Smooth muscle cell of trachea (primary cell): ENCODE data around the gene DBP. TPM values are rescaled to one million over a fixed set of nuclear protein-coding genes. Genes with fewer than 3 reads are reported as not detected.

Experiments used
- total RNA-seq: library from RNA; depleted of rRNA; stranded (reverse); fragments of >200 nt; gene quantifications from 2 replicates; pipeline ENCODE4 v1.2.1, GENCODE V29; 2014

The DBP gene
- 11.6 and 14.1 TPM in 2 replicates for total RNA-seq

GRCh38 chr19:48636859-48637448 is at the start of gene DBP:
Gene DBP, minus strand, starts transcription at chr19:48637379. Its CDS starts 385 bp downstream, at chr19:48636994.

GRCh38 chr19:48672994-48673393 is 35.8 kb upstream of the DBP start, which contains the start of gene NTN5:
Gene NTN5, minus strand, starts transcription at chr19:48673017. Its CDS starts 2,031 bp downstream, at chr19:48670986.

GRCh38 chr19:48646001-48646721 is 9.0 kb upstream of the DBP start, which contains the start of gene CA11:
Gene CA11, minus strand, starts transcription at chr19:48646187. Its CDS starts 555 bp downstream, at chr19:48645632.

GRCh38 chr19:48618916-48619691 is 18.1 kb downstream of the DBP start, which contains the start of the genes RPL18 and SPHK2:
Gene RPL18, minus strand, starts transcription at chr19:48619178. Its CDS starts 35 bp downstream, at chr19:48619143.
Gene SPHK2, plus strand, starts transcription at chr19:48619506. Its CDS starts 1,009 bp downstream, at chr19:48620515.

GRCh38 chr19:48614436-48615230 is 22.5 kb downstream of the DBP start, which contains the start of gene FAM83E:
Gene FAM83E, minus strand, starts transcription at chr19:48615076. Its CDS starts 1,704 bp downstream, at chr19:48613372.

GRCh38 chr19:48606463-48607358 is 30.5 kb downstream of the DBP start, which contains the start of gene SPACA4:
Gene SPACA4, plus strand, starts transcription at chr19:48606742. Its CDS starts 237 bp downstream, at chr19:48606979.

Other genes with a start within 250 kb of the DBP start
- gene KDELR1, start 245.8 kb downstream of the DBP start, total RNA-seq: 66.0 and 96.4 TPM in 2 replicates
- gene GRIN2D, start 243.7 kb downstream of the DBP start, total RNA-seq: 0.33 and 0.58 TPM in 2 replicates
- 28.5 and 30.8 TPM in 2 replicates for gene GRWD1, start 191.4 kb downstream of the DBP start, total RNA-seq
- 0.29 and 1.2 TPM in 2 replicates for gene KCNJ14, start 181.8 kb downstream of the DBP start, total RNA-seq
- gene CYTH2, start 168.0 kb downstream of the DBP start, total RNA-seq: 22.7 and 32.6 TPM in 2 replicates
- gene LMTK3, start 125.5 kb downstream of the DBP start, total RNA-seq: 0.15 and 0.50 TPM in 2 replicates
- gene SULT2B1, start 85.2 kb downstream of the DBP start, total RNA-seq: not detected in 2 replicates
- not detected in 2 replicates for gene SPACA4, start 30.6 kb downstream of the DBP start, total RNA-seq
- under 0.01 and 0.33 TPM in 2 replicates for gene FAM83E, start 22.3 kb downstream of the DBP start, total RNA-seq
- gene RPL18, start 18.2 kb downstream of the DBP start, total RNA-seq: 1,963 and 2,036 TPM in 2 replicates
- gene SPHK2, start 17.9 kb downstream of the DBP start, total RNA-seq: 13.4 and 18.0 TPM in 2 replicates
- gene CA11, start 8.8 kb upstream of the DBP start, total RNA-seq: 1.6 and 2.8 TPM in 2 replicates
- gene NTN5, start 35.6 kb upstream of the DBP start, total RNA-seq: under 0.01 and 0.33 TPM in 2 replicates
- not detected in 2 replicates for gene FUT2, start 58.6 kb upstream of the DBP start, total RNA-seq
- 1.9 and 3.8 TPM in 2 replicates for gene MAMSTR, start 82.3 kb upstream of the DBP start, total RNA-seq
- 1.0 and 2.8 TPM in 2 replicates for gene RASIP1, start 103.2 kb upstream of the DBP start, total RNA-seq
- gene IZUMO1, start 109.5 kb upstream of the DBP start, total RNA-seq: not detected in 2 replicates
- under 0.01 TPM in 2 replicates for gene FUT1, start 115.3 kb upstream of the DBP start, total RNA-seq
- not detected in 2 replicates for gene FGF21, start 118.1 kb upstream of the DBP start, total RNA-seq
- 46.4 and 51.6 TPM in 2 replicates for gene BCAT2, start 173.7 kb upstream of the DBP start, total RNA-seq
- gene HSD17B14, start 199.1 kb upstream of the DBP start, total RNA-seq: 6.0 TPM in 2 replicates
- gene PLEKHA4, start 231.2 kb upstream of the DBP start, total RNA-seq: 33.5 and 35.4 TPM in 2 replicates
- gene PPP1R15A, start 235.0 kb upstream of the DBP start, total RNA-seq: 70.0 and 111 TPM in 2 replicates